ENCODE measurements around the gene SYT9.
"Not testable (repeated sequence)": the region's sequence is repeated elsewhere in the genome, so short reads cannot be mapped to it uniquely, and the experiment has no call there.

The SYT9 gene

GRCh38 chr11:7321473-7322450 is 70.1 kb downstream of the SYT9 start:
- Histone ChIP-seq H3K4me3 (ENCODE audit: low read length) (no peak overlapping the region), H4K8ac (ENCODE audit: low read depth, low read length) (no peak overlapping the region), H2BK15ac (replicated peaks; ENCODE audit: low read depth) (no peak overlapping the region), H2AK5ac (ENCODE audit: low read length) (no peak overlapping the region), H3K79me2 (ENCODE audit: control insufficient read depth, insufficient read depth, low read length) (no peaks in the 10 kb centered on the region), H4K5ac (ENCODE audit: low read length) (no peak overlapping the region), H3K4ac (ENCODE audit: low read depth, low read length) (no peak overlapping the region), H3K27me3 (ENCODE audit: insufficient read depth, low read length, poor library complexity) (no peaks in the 10 kb centered on the region), H3K4me1 (ENCODE audit: control insufficient read depth, low read depth, low read length) (no peaks in the 10 kb centered on the region), H3K18ac (ENCODE audit: low read length) (no peak overlapping the region), H3K36me3 (ENCODE audit: control insufficient read depth, insufficient read depth, low read length) (no peaks in the 10 kb centered on the region), H2BK120ac (ENCODE audit: low read depth, low read length) (no peak overlapping the region), H3K9ac (ENCODE audit: low read length) (no peak overlapping the region), H2BK5ac (ENCODE audit: low read length) (no peak overlapping the region), H3K23ac (ENCODE audit: low read length) (no peak overlapping the region), H3K56ac (ENCODE audit: low read length) (no peak overlapping the region), H3K79me1 (ENCODE audit: low read length) (no peaks in the 10 kb centered on the region), H3K4me2 (ENCODE audit: low read length) (no peak overlapping the region), H3K27ac (ENCODE audit: low read depth, low read length) (no peak overlapping the region)
- DNase-seq: peak; percentile 33
- no CpG with 5 or more reads among the region's 7 CpGs for WGBS (ENCODE audit: extremely low coverage, insufficient coverage, low lambda C conversion rate)

- Histone ChIP-seq H3K18ac (ENCODE audit: low read length) (no peak overlapping the region), H2BK5ac (ENCODE audit: low read length) (no peak overlapping the region), H4K5ac (ENCODE audit: low read length) (no peak overlapping the region), H3K27me3 (ENCODE audit: insufficient read depth, low read length, poor library complexity) (no peaks in the 10 kb centered on the region), H3K4ac (ENCODE audit: low read depth, low read length) (no peak overlapping the region), H3K27ac (ENCODE audit: low read depth, low read length) (no peak overlapping the region), H3K9ac (ENCODE audit: low read length) (no peak overlapping the region), H3K56ac (ENCODE audit: low read length) (no peak overlapping the region), H2BK15ac (replicated peaks; ENCODE audit: low read depth) (no peak overlapping the region), H3K36me3 (ENCODE audit: control insufficient read depth, insufficient read depth, low read length) (no peaks in the 10 kb centered on the region), H3K4me1 (ENCODE audit: control insufficient read depth, low read depth, low read length) (no peaks in the 10 kb centered on the region), H3K79me1 (ENCODE audit: low read length) (no peaks in the 10 kb centered on the region), H3K23ac (ENCODE audit: low read length) (no peak overlapping the region), H4K8ac (ENCODE audit: low read depth, low read length) (no peak overlapping the region), H3K79me2 (ENCODE audit: control insufficient read depth, insufficient read depth, low read length) (no peaks in the 10 kb centered on the region), H3K4me2 (ENCODE audit: low read length) (no peak overlapping the region), H2BK120ac (ENCODE audit: low read depth, low read length) (no peak overlapping the region), H3K4me3 (ENCODE audit: low read length) (no peak overlapping the region), H2AK5ac (ENCODE audit: low read length) (no peak overlapping the region)
- DNase-seq: no peak
- no CpG with 5 or more reads among the region's 1 CpG for WGBS (ENCODE audit: extremely low coverage, insufficient coverage, low lambda C conversion rate)
Observed at GRCh38 chr11:7332451-7332850, 80.7 kb downstream of the SYT9 start.

GRCh38 chr11:7332962-7333361 is 81.3 kb downstream of the SYT9 start:
- Histone ChIP-seq H3K36me3 (ENCODE audit: control insufficient read depth, insufficient read depth, low read length) (no peaks in the 10 kb centered on the region), H3K27ac (ENCODE audit: low read depth, low read length) (no peak overlapping the region), H2AK5ac (ENCODE audit: low read length) (no peak overlapping the region), H3K4me3 (ENCODE audit: low read length) (no peak overlapping the region), H3K4ac (ENCODE audit: low read depth, low read length) (no peak overlapping the region), H2BK120ac (ENCODE audit: low read depth, low read length) (no peak overlapping the region), H4K8ac (ENCODE audit: low read depth, low read length) (no peak overlapping the region), H3K79me2 (ENCODE audit: control insufficient read depth, insufficient read depth, low read length) (no peaks in the 10 kb centered on the region), H3K27me3 (ENCODE audit: insufficient read depth, low read length, poor library complexity) (no peaks in the 10 kb centered on the region), H2BK15ac (replicated peaks; ENCODE audit: low read depth) (no peak overlapping the region), H2BK5ac (ENCODE audit: low read length) (no peak overlapping the region), H3K9ac (ENCODE audit: low read length) (no peak overlapping the region), H3K4me2 (ENCODE audit: low read length) (no peak overlapping the region), H3K23ac (ENCODE audit: low read length) (no peak overlapping the region), H3K79me1 (ENCODE audit: low read length) (no peaks in the 10 kb centered on the region), H3K4me1 (ENCODE audit: control insufficient read depth, low read depth, low read length) (no peaks in the 10 kb centered on the region), H3K18ac (ENCODE audit: low read length) (no peak overlapping the region), H3K56ac (ENCODE audit: low read length) (no peak overlapping the region), H4K5ac (ENCODE audit: low read length) (no peak overlapping the region)
- WGBS (ENCODE audit: extremely low coverage, insufficient coverage, low lambda C conversion rate): no CpG with 5 or more reads among the region's 2 CpGs
- DNase-seq: no peak

- H3K27me3 ChIP-seq (ENCODE audit: insufficient read depth, low read length, poor library complexity); H3K27ac ChIP-seq (ENCODE audit: low read depth, low read length); H3K23ac ChIP-seq (ENCODE audit: low read length); H3K4me3 ChIP-seq (ENCODE audit: low read length); H4K5ac ChIP-seq (ENCODE audit: low read length); H3K18ac ChIP-seq (ENCODE audit: low read length); H2BK5ac ChIP-seq (ENCODE audit: low read length); DNase-seq; H3K4me2 ChIP-seq (ENCODE audit: low read length); H2AK5ac ChIP-seq (ENCODE audit: low read length); H3K4me1 ChIP-seq (ENCODE audit: control insufficient read depth, low read depth, low read length); H2BK15ac ChIP-seq (replicated peaks; ENCODE audit: low read depth); H2BK120ac ChIP-seq (ENCODE audit: low read depth, low read length); H3K79me1 ChIP-seq (ENCODE audit: low read length); H3K56ac ChIP-seq (ENCODE audit: low read length); H3K36me3 ChIP-seq (ENCODE audit: control insufficient read depth, insufficient read depth, low read length); H4K8ac ChIP-seq (ENCODE audit: low read depth, low read length); H3K79me2 ChIP-seq (ENCODE audit: control insufficient read depth, insufficient read depth, low read length); H3K9ac ChIP-seq (ENCODE audit: low read length); H3K4ac ChIP-seq (ENCODE audit: low read depth, low read length): not testable (repeated sequence)
- no CpG with 5 or more reads among the region's 2 CpGs for WGBS (ENCODE audit: extremely low coverage, insufficient coverage, low lambda C conversion rate)
Observed at GRCh38 chr11:7335442-7335841, 83.7 kb downstream of the SYT9 start.

GRCh38 chr11:7341551-7341950 is 89.8 kb downstream of the SYT9 start:
- no peak for DNase-seq
- H3K27me3 ChIP-seq (ENCODE audit: insufficient read depth, low read length, poor library complexity): no peaks in the 10 kb centered on the region
- no CpG with 5 or more reads among the region's 2 CpGs for WGBS (ENCODE audit: extremely low coverage, insufficient coverage, low lambda C conversion rate)
- H2BK15ac ChIP-seq (replicated peaks; ENCODE audit: low read depth): no peak overlapping the region
- no peak overlapping the region for H2AK5ac ChIP-seq (ENCODE audit: low read length)
- no peak overlapping the region for H3K56ac ChIP-seq (ENCODE audit: low read length)
- no peak overlapping the region for H3K27ac ChIP-seq (ENCODE audit: low read depth, low read length)
- H4K5ac ChIP-seq (ENCODE audit: low read length): no peak overlapping the region
- no peaks in the 10 kb centered on the region for H3K36me3 ChIP-seq (ENCODE audit: control insufficient read depth, insufficient read depth, low read length)
- H3K4me2 ChIP-seq (ENCODE audit: low read length): no peak overlapping the region
- no peak overlapping the region for H2BK5ac ChIP-seq (ENCODE audit: low read length)
- no peaks in the 10 kb centered on the region for H3K79me1 ChIP-seq (ENCODE audit: low read length)
- H3K4me3 ChIP-seq (ENCODE audit: low read length): no peak overlapping the region
- H3K4me1 ChIP-seq (ENCODE audit: control insufficient read depth, low read depth, low read length): no peaks in the 10 kb centered on the region
- H3K23ac ChIP-seq (ENCODE audit: low read length): no peak overlapping the region
- no peaks in the 10 kb centered on the region for H3K79me2 ChIP-seq (ENCODE audit: control insufficient read depth, insufficient read depth, low read length)
- H3K18ac ChIP-seq (ENCODE audit: low read length): no peak overlapping the region
- H3K9ac ChIP-seq (ENCODE audit: low read length): no peak overlapping the region
- H4K8ac ChIP-seq (ENCODE audit: low read depth, low read length): no peak overlapping the region
- H3K4ac ChIP-seq (ENCODE audit: low read depth, low read length): no peak overlapping the region
- H2BK120ac ChIP-seq (ENCODE audit: low read depth, low read length): no peak overlapping the region
